Tibial nerve (tissue), 4 donors: ENCODE data around the gene PGAM2. TPM values are rescaled to one million over a fixed set of nuclear protein-coding genes. Genes with fewer than 3 reads are reported as not detected.

Source experiments
- DNase-seq, 2 donors: peaks; one replicate each; pipeline ENCODE4 v3.0.0-alpha.2; 2019; ENCODE audit warnings: low spot score in 2 of 2
- H3K27ac ChIP-seq, 4 donors: fragments of 200-600 bp; sonication (generic) in 3 of 4; one replicate each; pipeline ENCODE4 v1.5.1; 2017 to 2019; ENCODE audit warnings: mild to moderate bottlenecking in 1 of 4
- H3K27me3 ChIP-seq, 2 donors: fragments of 200-600 bp; sonication (generic) in 1 of 2; one replicate each; pipeline versions ENCODE4 v1.5.1 to v1.6.0; 2017 to 2019
- H3K36me3 ChIP-seq, 3 donors: fragments of 200-600 bp; sonication (generic); one replicate each; pipeline ENCODE4 v1.5.1; 2018 to 2019
- H3K4me1 ChIP-seq, 4 donors: fragments of 200-600 bp; sonication (generic) in 3 of 4; one replicate each; pipeline ENCODE4 v1.5.1; 2017 to 2019
- H3K4me3 ChIP-seq, 4 donors: fragments of 200-600 bp; sonication (generic) in 3 of 4; one replicate each; pipeline ENCODE4 v1.5.1; 2017 to 2019; ENCODE audit warnings: mild to moderate bottlenecking in 1 of 4, moderate library complexity in 1 of 4
- H3K9me3 ChIP-seq, 4 donors: fragments of 200-600 bp; sonication (generic) in 3 of 4; one replicate each; pipeline ENCODE4 v1.5.1; 2017 to 2019
- EP300 ChIP-seq, 2 donors: sonication (generic); formaldehyde crosslinking; IDR thresholded peaks; one replicate each; pipeline ENCODE4 v1.6.1; 2017; ENCODE audit warnings: antibody characterized with exemption in 2 of 2, mild to moderate bottlenecking in 1 of 2
- POLR2A ChIP-seq, 2 donors: fragments of 450-650 bp; IDR thresholded peaks; one replicate each; pipeline ENCODE4 v1.6.1; 2017; ENCODE audit warnings: antibody characterized with exemption in 2 of 2, mild to moderate bottlenecking in 2 of 2, moderate library complexity in 2 of 2
- WGBS, 2 donors: methylation state at CpG; one replicate each; pipeline ENCODE4 v1.1.5; 2018; 5-methylcytosine and 5-hydroxymethylcytosine counted together
- total RNA-seq, 4 donors: library from RNA; depleted of rRNA; stranded (reverse); fragments of >200 nt; gene quantifications; one replicate each; pipeline ENCODE4 v1.1.0, GENCODE V29; 2016
- TF ChIP-seq, protein P1 (sequence below), 5 experiments: fragments of 200-600 bp in 3 of 5; fragments of 450-650 bp in 2 of 5; sonication (generic) in 3 of 5; IDR thresholded peaks; one replicate each; pipeline ENCODE4 v1.5.1; 2016 to 2019; ENCODE audit warnings: antibody characterized with exemption in 5 of 5, mild to moderate bottlenecking in 3 of 5, moderate library complexity in 2 of 5

Gene PGAM2
- total RNA-seq, 4 donors from 2014 or later, result 0.98 TPM; not detected in 3

- DNase-seq, result no peak
- Histone ChIP-seq H3K9me3 (no peaks in the 10 kb centered on the region), H3K4me3 (no peak overlapping the region), H3K27ac (peak overlapping the region in 2 of 4 donors; percentile 22 to 55), H3K27me3 (no peaks in the 10 kb centered on the region), H3K36me3 (no peaks in the 10 kb centered on the region), H3K4me1 (peaks cover 0 to 29% (median 4%) of the 10 kb centered on the region in 4 donors)
- TF ChIP-seq EP300 (IDR thresholded peaks at IDR 0.05) (no peak), POLR2A (IDR thresholded peaks at IDR 0.05) (no peak)
- TF ChIP-seq, protein P1, sequence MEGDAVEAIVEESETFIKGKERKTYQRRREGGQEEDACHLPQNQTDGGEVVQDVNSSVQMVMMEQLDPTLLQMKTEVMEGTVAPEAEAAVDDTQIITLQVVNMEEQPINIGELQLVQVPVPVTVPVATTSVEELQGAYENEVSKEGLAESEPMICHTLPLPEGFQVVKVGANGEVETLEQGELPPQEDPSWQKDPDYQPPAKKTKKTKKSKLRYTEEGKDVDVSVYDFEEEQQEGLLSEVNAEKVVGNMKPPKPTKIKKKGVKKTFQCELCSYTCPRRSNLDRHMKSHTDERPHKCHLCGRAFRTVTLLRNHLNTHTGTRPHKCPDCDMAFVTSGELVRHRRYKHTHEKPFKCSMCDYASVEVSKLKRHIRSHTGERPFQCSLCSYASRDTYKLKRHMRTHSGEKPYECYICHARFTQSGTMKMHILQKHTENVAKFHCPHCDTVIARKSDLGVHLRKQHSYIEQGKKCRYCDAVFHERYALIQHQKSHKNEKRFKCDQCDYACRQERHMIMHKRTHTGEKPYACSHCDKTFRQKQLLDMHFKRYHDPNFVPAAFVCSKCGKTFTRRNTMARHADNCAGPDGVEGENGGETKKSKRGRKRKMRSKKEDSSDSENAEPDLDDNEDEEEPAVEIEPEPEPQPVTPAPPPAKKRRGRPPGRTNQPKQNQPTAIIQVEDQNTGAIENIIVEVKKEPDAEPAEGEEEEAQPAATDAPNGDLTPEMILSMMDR (IDR thresholded peaks at IDR 0.05), result no peak
- 45 to 62% methylated on average over 2 of the region's 2 CpGs for WGBS, 2 donors
Observed at GRCh38 chr7:44094365-44094764, 29.0 kb upstream of the PGAM2 start.

DNA sequence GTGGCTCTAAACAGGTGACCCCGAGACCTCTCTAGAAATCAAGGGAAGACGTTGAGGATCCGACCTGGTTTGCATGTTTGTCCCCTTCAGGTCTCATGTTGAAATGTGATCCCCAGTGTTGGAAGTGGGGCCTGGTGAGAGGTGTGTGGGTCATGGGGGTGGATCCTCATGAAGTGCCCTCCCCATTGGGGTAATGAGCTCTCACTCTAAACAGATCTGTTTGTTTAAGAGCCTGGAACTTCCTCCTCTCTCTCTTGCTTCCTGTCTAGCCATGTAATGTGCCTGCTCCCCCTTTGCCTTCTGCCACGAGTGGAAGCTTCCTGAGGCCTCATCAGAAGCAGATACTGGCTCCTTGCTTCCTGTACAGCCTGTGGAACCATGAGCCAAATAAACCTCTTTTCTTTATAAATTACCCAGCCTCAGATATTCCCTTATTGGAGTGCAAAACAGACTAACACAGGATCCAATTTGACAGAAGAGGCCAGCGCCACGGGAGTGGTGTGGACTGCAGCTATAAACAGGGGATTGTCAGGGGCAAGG is 27.8 kb upstream of the PGAM2 start:
- Histone ChIP-seq H3K27me3 (no peaks in the 10 kb centered on the region), H3K9me3 (no peaks in the 10 kb centered on the region), H3K4me1 (peaks cover 0 to 38% (median 8%) of the 10 kb centered on the region in 4 donors), H3K4me3 (no peak overlapping the region), H3K27ac (no peak overlapping the region), H3K36me3 (no peaks in the 10 kb centered on the region)
- WGBS, 2 donors, result 79 to 80% methylated on average over 6 of the region's 6 CpGs
- TF ChIP-seq POLR2A (IDR thresholded peaks at IDR 0.05) (no peak), EP300 (IDR thresholded peaks at IDR 0.05) (no peak)
- TF ChIP-seq, protein P1 (IDR thresholded peaks at IDR 0.05), result no peak
- no peak for DNase-seq

- Histone ChIP-seq H3K27me3 (no peaks in the 10 kb centered on the region), H3K4me1 (peaks cover 0 to 49% (median 14%) of the 10 kb centered on the region in 4 donors), H3K4me3 (peak overlapping the region in 1 of 4 donors; percentile 2), H3K36me3 (no peaks in the 10 kb centered on the region), H3K9me3 (no peaks in the 10 kb centered on the region), H3K27ac (peak overlapping the region; percentile 52 to 90 (median 72))
- peak; percentile 62 to 63 for DNase-seq
- 35 to 40% methylated on average over 20 of the region's 20 CpGs for WGBS, 2 donors
- TF ChIP-seq, protein P1 (IDR thresholded peaks at IDR 0.05), result no peak
- TF ChIP-seq EP300 (IDR thresholded peaks at IDR 0.05) (no peak), POLR2A (IDR thresholded peaks at IDR 0.05) (no peak)
Observed at GRCh38 chr7:44087911-44088838, 22.8 kb upstream of the PGAM2 start.

- H3K36me3 ChIP-seq, result no peaks in the 10 kb centered on the region
- H3K4me3 ChIP-seq, result no peak overlapping the region
- 98 to 100% methylated on average over 3 of the region's 3 CpGs for WGBS, 2 donors
- H3K9me3 ChIP-seq, result no peaks in the 10 kb centered on the region
- no peak for TF ChIP-seq EP300 (IDR thresholded peaks at IDR 0.05)
- TF ChIP-seq, protein P1 (IDR thresholded peaks at IDR 0.05), result no peak
- no peak for TF ChIP-seq POLR2A (IDR thresholded peaks at IDR 0.05)
- no peak for DNase-seq
- H3K27ac ChIP-seq, result peak overlapping the region in 2 of 4 donors; percentile 38 to 90
- no peaks in the 10 kb centered on the region for H3K27me3 ChIP-seq
- H3K4me1 ChIP-seq, result peaks cover 0 to 50% (median 14%) of the 10 kb centered on the region in 4 donors
Observed at GRCh38 chr7:44086627-44087026, 21.3 kb upstream of the PGAM2 start.

- Histone ChIP-seq H3K27ac (peak overlapping the region in 2 of 4 donors; percentile 38 to 90), H3K4me3 (no peak overlapping the region), H3K27me3 (no peaks in the 10 kb centered on the region), H3K9me3 (no peaks in the 10 kb centered on the region), H3K36me3 (peaks cover 0 to 3% (median 0%) of the 10 kb centered on the region in 3 donors), H3K4me1 (peaks cover 0 to 61% (median 18%) of the 10 kb centered on the region in 4 donors)
- no peak for DNase-seq
- TF ChIP-seq, protein P1 (IDR thresholded peaks at IDR 0.05), result no peak
- TF ChIP-seq POLR2A (IDR thresholded peaks at IDR 0.05), result no peak
- no peak for TF ChIP-seq EP300 (IDR thresholded peaks at IDR 0.05)
- WGBS, 2 donors, result 76 to 83% methylated on average over 3 of the region's 3 CpGs
Observed at GRCh38 chr7:44085546-44085945, 20.2 kb upstream of the PGAM2 start.
